Right lobe of liver (tissue), 4 donors: ENCODE results near the gene IGF2R.

Source experiments
- CTCF ChIP-seq, 4 donors: fragments of 200-600 bp in 3 of 4; fragments of 450-650 bp in 1 of 4; IDR thresholded peaks; one replicate each; pipeline versions ENCODE4 v1.5.1 to v1.8.0; 2016 to 2022; ENCODE audit warnings: antibody characterized with exemption in 4 of 4, mild to moderate bottlenecking in 2 of 4
- POLR2A ChIP-seq: fragments of 450-650 bp; IDR thresholded peaks from one replicate; pipeline ENCODE4 v1.6.1; 2017; ENCODE audit warnings: antibody characterized with exemption, mild to moderate bottlenecking
- donor health status: DM: no; HTN: no; CAD: no.
- donor health status: DM: no; HTN: no; CAD: no.
- donor health status: DM: no; HTN: yes; CAD: no.

- TF ChIP-seq POLR2A (no peak), CTCF (IDR thresholded peaks at IDR 0.05) (no peak)
These were observed 88.2 kb downstream of the IGF2R start for GRCh38 chr6:160057080-160057479.
